GM12878 (cell line): ENCODE results near the gene PPP1R13B. TPM values are rescaled to one million over a fixed set of nuclear protein-coding genes. Genes with fewer than 3 reads are reported as not detected.

Experiments used
- ATAC-seq: fragments of 200-7000 bp; cut with Tn5 transposase; 3 replicates; pipeline ENCODE4 v1.9.1; 2020; ENCODE audit warnings: mild to moderate bottlenecking, moderate library complexity
- BruUV-seq: library from RNA; stranded (reverse); fragments of 400-500 nt; replicated peaks from 2 replicates; lab custom pipeline; 2021; lab: Mats Ljungman, UMichigan
- CTCF ChIA-PET: fragments of 300-600 bp; sonication (Branson Sonifier 250); formaldehyde crosslinking; extraction: SDS; loops from one replicate; lab custom pipeline; 2021; ENCODE audit warnings: inconsistent platforms; lab: Yijun Ruan, JAX
- POLR2A ChIA-PET: fragments of 350-600 bp; formaldehyde crosslinking; extraction: SDS; loops from one replicate; lab custom pipeline; 2021; ENCODE audit warnings: inconsistent platforms; lab: Charles Lee
- RAD21 ChIA-PET: fragments of 300-600 bp; sonication (Branson Sonifier 250); formaldehyde crosslinking; loops from one replicate; lab custom pipeline; 2023; ENCODE audit warnings: antibody characterized with exemption; ENCODE audit not compliant: unreplicated experiment; lab: Charles Lee
- SMC1A ChIA-PET: fragments of 300-600 bp; sonication (Branson Sonifier 250); formaldehyde crosslinking; loops from one replicate; lab custom pipeline; 2023; ENCODE audit not compliant: unreplicated experiment, uncharacterized antibody; lab: Charles Lee
- DNase-seq: peaks from one replicate; pipeline ENCODE4 v3.0.0-alpha.2; 2011; ENCODE audit warnings: low read depth, low spot score
- FAIRE-seq: peaks from 3 replicates; lab custom pipeline; 2011; peaks lifted over from hg19 to GRCh38; lab: Jason Lieb, UNC
- H2AFZ ChIP-seq: 2 replicates; pipeline ENCODE4 v1.6.0; 2011; ENCODE audit warnings: low read depth, low read length, control low read depth; ENCODE audit not compliant: control insufficient read depth
- H3K27ac ChIP-seq: 2 replicates; pipeline ENCODE4 v1.5.1; 2011; ENCODE audit warnings: control low read depth; ENCODE audit not compliant: control insufficient read depth, insufficient read depth
- H3K27me3 ChIP-seq, 2 experiments: replicated peaks in 1 of 2; 2 replicates each; pipeline versions ENCODE4 v1.6.0 to v1.6.1; 2011; ENCODE audit warnings: low read length in 1 of 2; ENCODE audit not compliant: control insufficient read depth in 2 of 2, insufficient read depth in 2 of 2
- H3K36me3 ChIP-seq, 2 experiments: 2 replicates each; pipeline ENCODE4 v1.5.1; 2011; ENCODE audit warnings: low read length in 1 of 2; ENCODE audit not compliant: control insufficient read depth in 2 of 2, insufficient read depth in 2 of 2
- H3K4me1 ChIP-seq: 2 replicates; pipeline ENCODE4 v1.6.1; 2011; ENCODE audit warnings: mild to moderate bottlenecking, low read length, moderate library complexity, mixed read lengths; ENCODE audit not compliant: control insufficient read depth, insufficient read depth
- H3K4me2 ChIP-seq: 2 replicates; pipeline ENCODE4 v1.6.0; 2011; ENCODE audit warnings: control low read depth; ENCODE audit not compliant: control insufficient read depth, insufficient read depth
- H3K4me3 ChIP-seq: fragments of 200-600 bp; sonication (generic); 2 replicates; pipeline ENCODE4 v1.5.1; 2016
- H3K79me2 ChIP-seq: 2 replicates; pipeline ENCODE4 v1.6.0; 2011; ENCODE audit warnings: low read length; ENCODE audit not compliant: control insufficient read depth, insufficient read depth
- H3K9ac ChIP-seq: 2 replicates; pipeline ENCODE4 v1.8.0; 2011; ENCODE audit warnings: low read length, control low read depth, mixed read lengths; ENCODE audit not compliant: control insufficient read depth, insufficient read depth
- H3K9me3 ChIP-seq: replicated peaks from 3 replicates; pipeline ENCODE4 v1.5.1; 2011; ENCODE audit warnings: mild to moderate bottlenecking, low read length; ENCODE audit not compliant: control insufficient read depth, insufficient read depth
- H4K20me1 ChIP-seq: 2 replicates; pipeline ENCODE4 v1.6.0; 2011; ENCODE audit not compliant: control insufficient read depth, insufficient read depth
- ASH2L ChIP-seq: fragments of 300-600, 200-600 bp; sonication (generic); IDR thresholded peaks from 2 replicates; pipeline ENCODE4 v1.6.1; 2017; ENCODE audit warnings: low read depth, mild to moderate bottlenecking, borderline replicate concordance
- BMI1 ChIP-seq: fragments of 450-650 bp; IDR thresholded peaks from 2 replicates; pipeline ENCODE4 v1.6.1; 2016; ENCODE audit warnings: mild to moderate bottlenecking, moderate library complexity, borderline replicate concordance
- CBX3 ChIP-seq: fragments of 200-600 bp; sonication (generic); IDR thresholded peaks from 2 replicates; pipeline ENCODE4 v1.6.1; 2016; ENCODE audit warnings: low read depth, borderline replicate concordance
- HSF1 ChIP-seq: fragments of 150-350 bp; IDR thresholded peaks from 2 replicates; pipeline ENCODE4 v1.6.1; 2014; ENCODE audit warnings: mild to moderate bottlenecking, low read depth, low read length
- NFXL1 ChIP-seq: fragments of 450-650 bp; IDR thresholded peaks from 2 replicates; pipeline ENCODE4 v1.6.1; 2017; ENCODE audit warnings: antibody characterized with exemption, mild to moderate bottlenecking, borderline replicate concordance
- RELB ChIP-seq: fragments of 450-650 bp; IDR thresholded peaks from 2 replicates; pipeline ENCODE4 v1.6.1; 2017; ENCODE audit warnings: low read depth, mild to moderate bottlenecking, moderate library complexity
- TCF3 ChIP-seq: IDR thresholded peaks from 2 replicates; pipeline ENCODE4 v1.6.1; 2012; ENCODE audit warnings: low read depth, mild to moderate bottlenecking, low read length, borderline replicate concordance; ENCODE audit not compliant: insufficient read depth
- ZNF24 ChIP-seq: fragments of 450-650 bp; IDR thresholded peaks from 2 replicates; pipeline ENCODE4 v1.6.1; 2017; ENCODE audit warnings: antibody characterized with exemption, mild to moderate bottlenecking
- WGBS: methylation state at CpG from one replicate; pipeline ENCODE4 v1.1.6; 2016; ENCODE audit warnings: low lambda C conversion rate; ENCODE audit not compliant: insufficient replicate concordance, insufficient coverage; ENCODE audit errors: missing lambda C conversion rate; 5-methylcytosine and 5-hydroxymethylcytosine counted together
- in situ Hi-C: fragments of 300-500 bp; cut with MboI; formaldehyde crosslinking; loops from 9 replicates; pipeline ENCODE4 v1.14.3; 2018; ENCODE audit warnings: mixed read lengths
- intact Hi-C: fragments of 100-400 bp; cut with micrococcal nuclease; formaldehyde crosslinking; loops from one replicate; pipeline ENCODE4 v1.14.2; 2022; ENCODE audit not compliant: unreplicated experiment
- polyA plus RNA-seq, 11 experiments: library from polyadenylated mRNA; depleted of rRNA in 4 of 11; unstranded in 6 of 11; stranded (reverse) in 5 of 11; fragments of >200 nt; fragmentation: Nextera tagmentation in 4 of 11; fragmentation: Illumina TruSeq in 1 of 11; extraction: Ambion mirVana in 4 of 11; extraction: Trizol in 1 of 11; gene quantifications; 1 replicate in 1 of 11; 2 replicates in 10 of 11; pipeline versions ENCODE4 v1.2.1 to v1.2.3, GENCODE V29; 2011 to 2016; ENCODE audit warnings: inconsistent platforms in 2 of 11, missing spikeins in 2 of 11, low read depth in 1 of 11
- total RNA-seq, 4 experiments: library from RNA; depleted of rRNA in 3 of 4; stranded (reverse); fragments of >200 nt in 3 of 4; fragmentation: Illumina TruSeq in 1 of 4; extraction: Trizol in 1 of 4; gene quantifications; 2 replicates each; pipeline versions ENCODE4 v1.2.1 to v1.2.3, GENCODE V29; 2013 to 2021

The PPP1R13B gene
- total and polyA plus RNA-seq, 10 of the 15 experiments (the other 5 are each of a cell fraction or from before 2014, with no cell fraction given): 0.16 to 8.1 (median 3.2) TPM

GRCh38 chr14:103802356-103802755 is 45.0 kb downstream of the PPP1R13B start:
- Histone ChIP-seq H3K4me3 (no peak overlapping the region), H2AFZ (no peak overlapping the region), H3K4me1 (peaks cover 27% of the 10 kb centered on the region), H4K20me1 (no peaks in the 10 kb centered on the region), H3K27ac (no peak overlapping the region), H3K79me2 (no peaks in the 10 kb centered on the region), H3K27me3 (no peaks in the 10 kb centered on the region), H3K4me2 (no peak overlapping the region)
- ChIA-PET RAD21 (no interaction called here), POLR2A (no interaction called here), SMC1A (interaction anchor here (1.5 kb wide), 1 partner anchor 17 kb away, joined by 4 read pairs; no protein-coding TSS in a partner anchor)
- FAIRE-seq (no peak), ATAC-seq (no peak), DNase-seq (no peak)
- intact Hi-C loops: no loop called here
- TF ChIP-seq NFXL1 (no peak), CBX3 (no peak), ASH2L (no peak), RELB (no peak), HSF1 (no peak), TCF3 (no peak), ZNF24 (no peak), BMI1 (no peak)
- TF ChIP-seq, all 136 proteins: peak for 0
- Histone ChIP-seq H3K9ac (no peak overlapping the region), H3K36me3 (no peaks in the 10 kb centered on the region), H3K9me3 (no peaks in the 10 kb centered on the region)
- 92% methylated on average over 8 of the region's 8 CpGs for WGBS
- in situ Hi-C loops: no loop called here
- CTCF ChIA-PET: interaction anchor here (1.1 kb wide), 1 partner anchor 43 kb away, joined by 3 read pairs; no protein-coding TSS in a partner anchor
- BruUV-seq: no TSS peak
